Stimulated activated CD4-positive, alpha-beta T cell treated with anti-CD3 and anti-CD28 coated beads, Interleukin-1b, Interleukin-23, amount 100 ng/mL, for 4 hours (primary cell): ENCODE data around the gene PIK3R5.
"Not testable (repeated sequence)": the region's sequence is repeated elsewhere in the genome, so short reads cannot be mapped to it uniquely, and the experiment has no call there.

Experiments
- DNase-seq, 2 donors: peaks; one replicate each; pipeline ENCODE4 v3.0.0-alpha.2; 2020; ENCODE audit warnings: low read depth in 2 of 2

Gene PIK3R5

DNA sequence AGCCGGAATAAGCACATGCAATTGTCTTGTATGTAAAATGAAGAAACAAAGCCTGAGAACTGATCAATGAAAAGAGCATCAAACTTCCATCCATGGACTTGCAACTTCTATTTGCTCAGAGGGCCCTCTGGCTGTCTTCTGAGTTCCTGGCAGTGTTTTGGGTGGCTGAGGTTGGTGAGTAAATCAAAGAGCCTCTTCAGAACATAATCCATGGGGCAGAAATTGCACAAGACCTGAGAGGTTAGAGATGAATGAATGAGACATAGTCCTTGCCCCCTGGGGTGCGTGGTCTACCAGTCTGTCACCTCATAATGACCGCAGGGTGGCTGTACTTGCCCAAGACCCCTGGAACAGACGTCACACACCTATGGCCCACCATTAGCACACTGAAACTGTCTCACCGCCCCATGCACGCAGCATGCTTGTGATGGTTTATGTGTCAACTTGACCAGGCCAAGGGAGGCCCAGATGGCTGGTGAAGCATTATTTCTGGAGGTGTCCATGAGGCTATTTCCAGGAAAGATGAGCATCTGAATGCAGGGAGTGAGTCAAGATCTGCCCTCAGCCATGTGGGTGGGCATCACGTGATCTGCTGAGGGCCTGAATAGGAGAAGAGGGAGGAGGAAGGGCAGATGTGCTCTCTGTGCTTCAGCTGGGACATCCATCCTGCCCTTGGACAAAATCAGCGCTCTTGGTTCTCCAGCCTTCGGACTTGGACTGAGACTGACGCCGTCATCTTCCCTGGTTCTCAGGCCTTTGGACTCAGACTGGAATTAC is 106.3 kb downstream of the PIK3R5 start:
- DNase-seq, result no peak

DNA sequence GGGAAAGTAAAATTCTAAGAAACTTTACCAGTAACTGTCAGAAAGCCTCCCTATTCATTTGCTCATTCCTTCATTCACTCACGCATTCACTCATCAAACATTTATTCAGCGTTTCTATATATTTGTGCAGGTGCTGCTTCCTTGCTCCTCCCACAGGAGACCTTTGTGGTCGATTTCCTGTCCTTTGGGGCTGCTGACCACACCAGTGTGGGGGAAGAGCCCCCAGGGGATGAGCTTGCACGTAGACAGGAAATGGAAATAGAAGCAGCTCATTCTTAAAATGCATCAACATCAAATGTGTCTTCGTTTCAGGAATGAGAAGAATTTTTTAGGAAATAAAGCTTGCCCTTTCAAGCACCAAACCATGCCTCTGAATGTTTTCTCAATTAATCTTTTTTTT is 107.6 kb downstream of the PIK3R5 start:
- DNase-seq, result no peak

DNA sequence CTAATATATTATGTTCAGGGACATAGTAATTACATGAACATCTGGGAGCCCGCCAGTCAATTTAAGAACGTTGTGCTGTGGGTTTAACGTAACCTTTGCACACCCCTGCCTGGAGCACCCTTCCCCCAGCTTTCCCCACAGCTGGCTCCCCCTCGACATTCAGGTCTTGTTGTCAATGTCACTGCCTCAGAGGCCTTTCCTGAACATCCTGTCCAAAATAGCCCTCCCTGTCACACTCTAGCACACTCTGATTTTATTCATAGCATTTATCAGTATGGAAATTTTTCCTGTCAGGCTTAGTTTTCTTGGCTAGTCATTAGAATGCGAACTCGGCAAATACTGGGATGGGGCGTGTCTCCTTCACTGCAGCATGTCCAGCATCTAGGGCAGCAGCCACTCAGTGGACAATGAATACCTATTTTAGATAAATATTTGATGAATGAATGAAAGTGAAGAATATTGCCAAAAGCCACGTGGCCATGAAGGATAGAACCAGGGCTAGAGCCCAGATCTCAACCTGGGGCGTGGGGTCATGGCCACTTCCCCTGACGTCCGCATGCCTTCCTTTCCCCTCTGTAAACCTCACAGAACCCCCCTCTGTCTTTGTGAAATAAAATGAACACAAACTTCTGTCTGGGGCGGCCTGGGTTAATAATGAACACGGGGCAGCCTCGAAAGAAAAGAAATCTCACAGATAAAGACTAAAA is 108.5 kb downstream of the PIK3R5 start:
- no peak for DNase-seq

DNA sequence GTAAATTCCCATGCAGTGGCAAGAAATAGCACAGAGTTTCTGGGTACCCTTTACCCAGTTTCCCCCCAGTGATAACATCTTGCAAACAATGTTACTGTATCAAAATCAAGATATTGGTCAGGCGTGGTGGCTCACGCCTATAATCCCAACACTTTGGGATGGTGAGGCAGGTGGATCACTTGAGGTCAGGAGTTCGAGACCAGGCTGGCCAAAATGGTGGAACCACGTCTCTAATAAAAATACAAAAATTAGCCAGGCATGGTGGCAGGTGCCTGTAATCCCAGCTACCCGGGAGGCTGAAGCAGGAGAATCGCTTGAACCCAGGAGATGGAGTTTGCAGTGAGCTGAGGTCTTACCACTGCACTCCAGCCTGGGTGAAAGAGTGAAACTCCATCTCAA is 109.3 kb downstream of the PIK3R5 start:
- not testable (repeated sequence) for DNase-seq

DNA sequence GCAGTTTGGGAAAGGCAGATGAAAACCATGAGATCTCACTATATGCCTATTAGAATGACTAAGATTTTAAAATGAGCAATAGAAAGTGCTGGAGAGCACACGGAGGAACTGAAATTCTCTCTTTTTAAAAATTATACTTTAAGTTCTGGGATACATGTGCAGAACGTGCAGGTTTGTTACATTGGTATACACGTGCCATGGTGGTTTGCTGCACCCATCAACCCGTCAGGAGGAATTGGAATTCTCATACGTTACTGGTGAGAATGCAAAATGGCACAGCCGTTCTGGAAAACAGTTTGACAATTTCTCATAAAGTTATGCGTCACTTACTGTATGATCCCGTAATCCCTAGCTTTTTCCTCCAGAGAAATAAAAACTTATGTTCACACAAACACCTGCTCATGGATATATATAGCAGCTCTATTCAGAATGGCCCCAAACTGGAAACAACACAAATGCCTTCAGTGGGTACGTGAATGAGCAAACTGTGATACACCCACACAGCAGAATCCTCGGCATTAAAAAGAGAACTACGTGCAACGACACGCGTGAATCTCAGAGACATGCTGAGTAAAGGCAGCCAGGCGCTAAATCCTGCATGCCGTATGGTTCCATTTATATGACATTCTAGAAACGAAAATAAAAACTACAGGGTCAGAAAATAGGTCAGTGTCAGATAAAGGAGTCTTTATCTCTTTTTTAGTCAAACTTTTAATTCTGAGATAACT is 109.9 kb downstream of the PIK3R5 start:
- no peak for DNase-seq

DNA sequence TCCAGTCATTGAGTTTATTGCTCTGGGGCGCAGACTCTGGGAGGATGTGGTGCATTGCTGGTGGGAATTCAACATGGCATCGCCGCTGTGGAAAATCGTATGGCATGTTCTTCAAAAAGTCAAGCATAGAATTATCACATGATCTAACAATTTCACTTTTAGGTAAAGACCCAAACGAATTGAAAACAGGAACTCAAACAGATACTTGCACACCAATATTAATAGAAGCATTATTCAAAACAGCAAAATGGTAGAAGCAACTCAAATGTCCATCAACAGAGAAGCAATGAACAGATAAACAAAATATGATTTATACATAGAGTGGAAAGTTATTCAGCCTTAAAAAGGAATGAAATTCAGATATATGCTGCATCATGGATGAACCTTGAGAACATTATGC is 113.9 kb downstream of the PIK3R5 start:
- DNase-seq, result no peak

DNA sequence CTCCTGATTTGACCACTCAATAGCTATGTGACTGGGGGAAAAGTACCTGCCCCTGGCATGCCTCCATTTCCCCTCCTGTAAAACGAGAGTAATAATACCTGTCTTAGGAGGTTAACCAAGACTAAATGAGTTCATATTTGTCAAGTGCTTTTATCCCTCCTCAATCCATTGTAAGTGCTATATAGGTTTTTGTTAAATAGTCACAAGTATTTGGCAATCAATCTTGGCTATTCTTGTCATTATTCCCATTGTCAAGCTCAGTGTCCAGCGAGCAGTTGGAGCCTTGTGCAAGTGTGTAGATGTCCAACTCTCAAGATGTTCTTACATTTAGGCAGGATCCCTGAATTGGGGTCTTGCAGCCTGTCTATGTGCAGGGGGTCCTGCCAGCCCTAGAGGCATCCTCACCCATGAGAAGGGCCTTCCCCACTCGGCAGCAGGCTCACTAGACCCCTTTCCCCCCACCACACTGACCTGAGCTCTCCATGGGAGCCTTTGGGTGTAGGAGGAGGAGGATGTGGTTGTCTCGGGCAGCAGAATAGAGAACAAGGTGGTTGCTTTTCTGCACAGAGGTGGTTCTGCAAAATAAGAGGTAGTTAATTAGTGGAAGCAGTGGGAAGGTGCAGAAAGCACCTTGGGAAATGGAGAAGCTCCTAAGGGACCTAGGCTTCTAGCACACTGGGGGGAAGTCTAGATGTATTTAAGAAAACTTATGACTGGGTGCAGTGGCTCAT is 116.0 kb downstream of the PIK3R5 start:
- DNase-seq, result no peak

DNA sequence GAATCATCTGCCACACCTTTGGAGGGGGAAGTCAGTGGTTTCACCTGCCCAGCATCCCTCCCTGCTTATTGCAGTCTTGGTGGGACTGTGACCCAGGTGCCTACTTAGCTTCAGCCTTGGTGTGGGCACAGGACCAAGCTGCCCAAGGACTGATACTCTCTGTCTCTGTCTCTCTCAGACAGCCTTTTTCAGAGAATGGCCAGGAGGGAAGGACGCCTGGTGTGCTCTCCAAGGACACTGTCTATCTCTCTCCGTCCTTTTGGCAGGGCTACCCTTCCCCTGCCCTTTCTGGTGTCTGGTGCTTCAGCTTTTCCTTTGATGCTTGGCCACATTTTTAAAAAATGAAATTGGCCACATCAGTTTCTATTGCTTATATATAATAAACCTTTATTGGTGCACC is 117.6 kb downstream of the PIK3R5 start:
- DNase-seq, result no peak

DNA sequence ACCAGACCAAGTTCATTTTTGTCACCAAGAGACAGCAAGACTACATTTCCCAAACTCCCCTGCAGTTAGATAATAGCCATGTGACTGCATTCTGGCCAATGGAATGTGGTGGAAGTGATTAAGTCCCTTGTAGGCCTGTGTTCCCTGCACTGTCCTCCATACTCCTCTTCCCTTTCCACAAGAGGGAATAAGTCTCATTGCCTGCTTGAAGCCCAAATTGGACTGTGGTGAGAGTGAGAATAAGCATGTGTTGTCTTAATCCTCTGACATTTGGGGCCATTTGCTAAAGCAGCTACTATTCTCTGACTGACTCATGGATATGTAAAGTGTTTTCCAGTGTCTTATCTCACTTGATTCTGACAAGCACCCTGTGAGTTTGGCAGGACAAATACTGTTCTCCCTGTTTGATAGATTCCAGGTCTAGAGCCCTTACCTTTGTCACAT is 118.7 kb downstream of the PIK3R5 start:
- DNase-seq, result no peak

DNA sequence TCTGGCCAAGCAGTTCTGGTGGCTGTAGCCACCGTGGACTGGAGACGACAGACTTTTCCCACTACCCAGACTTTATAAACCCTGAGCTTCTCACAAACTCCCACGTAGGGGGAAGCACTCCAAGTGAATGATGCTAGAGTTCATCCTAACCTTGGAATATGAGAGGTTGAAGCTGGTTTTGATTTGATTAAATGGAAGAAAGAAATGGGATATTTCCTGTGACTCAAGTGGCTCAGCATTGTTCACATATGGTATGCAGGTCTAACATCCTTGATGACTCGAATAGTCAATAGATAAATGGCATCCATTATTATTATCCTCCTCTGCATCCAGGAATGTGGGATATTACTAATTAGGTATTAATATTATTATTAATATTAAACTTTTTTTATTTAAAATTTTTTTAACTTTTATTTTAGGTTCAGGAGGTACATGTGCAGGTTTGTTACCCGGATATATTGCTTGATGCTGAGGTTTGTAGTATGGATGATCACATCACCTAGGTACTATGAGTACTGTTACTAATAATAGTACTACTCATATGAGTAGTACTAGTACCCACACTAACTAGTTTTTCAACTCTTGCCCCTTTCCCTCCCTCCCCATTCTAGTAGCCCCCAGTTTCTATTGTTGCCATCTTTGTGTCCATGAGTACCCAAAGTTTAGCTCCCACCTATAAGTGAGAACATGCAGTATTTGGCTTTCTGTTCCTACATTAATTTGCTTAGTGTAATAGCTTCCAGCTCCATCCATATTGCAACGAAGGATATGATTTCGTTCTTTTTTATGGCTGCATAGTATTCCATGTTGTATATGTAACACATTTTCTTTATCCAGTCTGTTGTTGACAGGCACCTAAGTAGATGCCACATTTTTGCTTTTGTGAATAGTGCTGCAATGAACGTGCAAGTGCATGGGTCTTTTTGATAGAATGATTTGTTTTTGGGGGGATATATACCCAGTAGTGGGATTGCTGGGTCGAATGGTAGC is 121.0 kb downstream of the PIK3R5 start:
- no peak for DNase-seq

DNA sequence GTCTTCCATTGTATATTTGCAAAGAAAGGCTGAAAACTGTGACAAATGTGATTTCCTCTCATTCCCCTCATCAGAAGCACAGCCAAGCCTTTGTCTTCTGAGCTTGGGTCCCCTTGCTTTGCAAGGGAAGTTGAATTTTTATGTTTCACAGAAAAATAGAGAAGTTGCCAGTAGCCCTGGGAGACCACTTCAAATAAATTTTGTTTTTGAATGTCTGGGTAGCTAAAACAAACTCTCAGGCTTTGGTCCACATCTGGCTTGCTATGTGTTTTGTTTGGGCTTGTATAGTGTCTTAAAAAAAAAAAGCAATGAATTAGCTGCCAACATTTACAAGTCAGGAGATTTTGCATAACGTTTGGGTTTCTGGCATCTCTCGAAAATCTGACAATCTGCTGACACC is 122.2 kb downstream of the PIK3R5 start:
- DNase-seq, result no peak

DNA sequence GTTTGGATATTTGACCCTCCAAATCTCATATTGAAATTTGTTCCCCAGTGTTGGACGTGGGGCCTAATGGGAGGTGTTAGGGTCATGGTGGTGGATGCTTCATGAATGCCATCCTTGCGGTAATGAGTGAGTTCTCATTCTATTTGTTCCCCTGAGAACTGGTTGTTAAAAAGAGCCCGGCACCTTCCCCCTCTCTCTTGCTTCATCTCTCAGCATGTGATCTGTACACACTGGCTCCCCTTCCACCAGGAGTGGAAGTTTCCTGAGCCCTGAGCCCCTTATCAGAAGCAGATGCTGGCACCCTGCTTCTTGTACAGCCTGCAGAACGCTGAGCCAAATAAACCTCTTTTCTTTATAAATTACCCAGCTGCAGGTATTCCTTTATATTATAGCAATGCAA is 123.7 kb downstream of the PIK3R5 start:
- DNase-seq, result no peak

DNA sequence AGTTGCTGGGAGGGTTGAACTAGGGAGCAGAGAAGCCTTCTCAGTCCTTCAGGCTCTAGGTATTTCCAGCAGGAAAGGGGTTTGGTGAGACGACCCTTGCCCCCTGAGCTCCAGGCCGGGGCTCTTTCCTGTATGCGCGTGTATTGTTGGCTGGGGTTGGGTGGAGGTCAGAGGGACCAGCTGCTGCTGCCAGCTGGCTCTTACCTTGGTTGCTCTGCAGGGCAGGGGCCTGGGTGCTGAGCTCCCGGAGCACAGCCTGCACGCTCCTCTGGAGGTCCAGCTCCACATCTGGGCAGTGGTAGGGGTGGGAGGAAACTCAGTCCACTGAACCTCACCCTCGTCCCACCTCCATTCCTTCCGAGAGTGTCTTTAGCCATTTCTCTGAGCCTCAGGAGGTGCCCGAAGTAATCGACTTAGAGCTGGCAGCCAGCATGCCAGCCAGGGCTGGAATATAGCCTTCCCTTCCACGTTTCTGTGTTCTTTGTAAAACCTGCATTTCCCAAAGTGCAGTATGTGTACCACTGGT is 126.0 kb downstream of the PIK3R5 start:
- DNase-seq, result no peak

DNA sequence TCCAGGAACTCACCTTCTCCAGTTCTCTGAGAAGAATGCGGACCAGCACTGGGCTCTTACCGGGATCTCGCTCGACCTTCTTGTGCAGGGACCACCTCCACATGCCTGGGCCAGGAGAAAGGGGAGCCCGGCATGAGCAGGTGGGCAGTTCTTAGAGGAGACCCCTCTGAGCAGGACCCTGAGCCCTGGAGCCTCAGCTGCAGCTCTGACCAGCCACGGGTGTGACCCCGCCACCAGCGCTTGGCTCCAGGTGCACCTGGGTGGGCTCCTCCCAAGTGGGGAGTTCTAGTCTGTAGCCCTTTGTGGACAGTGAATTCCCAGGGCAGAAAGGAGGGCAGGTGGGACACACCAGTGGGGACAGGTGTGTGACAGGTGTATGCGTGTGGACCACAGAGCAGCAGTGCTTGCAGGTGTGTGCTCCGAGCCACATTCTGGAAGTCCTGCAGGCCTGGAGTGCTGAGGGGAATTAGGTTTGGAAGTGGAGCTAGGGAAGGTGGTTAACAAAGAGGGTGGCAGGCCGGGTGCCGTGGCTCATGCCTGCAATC is 126.9 kb downstream of the PIK3R5 start:
- DNase-seq, result no peak

DNA sequence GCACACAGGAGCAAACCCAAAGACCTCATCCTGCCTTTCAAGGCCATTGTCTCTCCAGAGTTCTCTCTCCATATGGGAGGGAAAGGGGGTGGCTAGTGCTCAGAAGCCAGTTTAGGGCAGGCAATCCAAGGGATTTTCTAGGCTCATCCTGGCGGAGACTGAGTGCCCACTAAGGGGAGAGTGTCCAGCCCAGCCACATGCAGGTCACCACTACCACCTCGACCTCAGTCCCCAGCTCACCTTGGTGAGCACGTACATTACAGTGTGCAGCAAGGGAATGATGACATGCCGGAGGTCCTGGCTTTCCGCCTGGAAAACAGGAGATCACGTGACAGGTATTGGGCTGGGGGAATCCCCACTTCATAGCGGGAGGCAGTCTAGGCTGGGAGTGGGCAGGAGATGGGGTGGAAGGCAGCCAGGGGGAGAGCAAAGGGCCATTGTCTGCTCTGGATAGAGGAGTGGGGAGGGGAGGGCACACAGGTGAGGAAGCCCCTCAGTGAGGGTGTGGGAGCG is 127.9 kb downstream of the PIK3R5 start:
- no peak for DNase-seq

DNA sequence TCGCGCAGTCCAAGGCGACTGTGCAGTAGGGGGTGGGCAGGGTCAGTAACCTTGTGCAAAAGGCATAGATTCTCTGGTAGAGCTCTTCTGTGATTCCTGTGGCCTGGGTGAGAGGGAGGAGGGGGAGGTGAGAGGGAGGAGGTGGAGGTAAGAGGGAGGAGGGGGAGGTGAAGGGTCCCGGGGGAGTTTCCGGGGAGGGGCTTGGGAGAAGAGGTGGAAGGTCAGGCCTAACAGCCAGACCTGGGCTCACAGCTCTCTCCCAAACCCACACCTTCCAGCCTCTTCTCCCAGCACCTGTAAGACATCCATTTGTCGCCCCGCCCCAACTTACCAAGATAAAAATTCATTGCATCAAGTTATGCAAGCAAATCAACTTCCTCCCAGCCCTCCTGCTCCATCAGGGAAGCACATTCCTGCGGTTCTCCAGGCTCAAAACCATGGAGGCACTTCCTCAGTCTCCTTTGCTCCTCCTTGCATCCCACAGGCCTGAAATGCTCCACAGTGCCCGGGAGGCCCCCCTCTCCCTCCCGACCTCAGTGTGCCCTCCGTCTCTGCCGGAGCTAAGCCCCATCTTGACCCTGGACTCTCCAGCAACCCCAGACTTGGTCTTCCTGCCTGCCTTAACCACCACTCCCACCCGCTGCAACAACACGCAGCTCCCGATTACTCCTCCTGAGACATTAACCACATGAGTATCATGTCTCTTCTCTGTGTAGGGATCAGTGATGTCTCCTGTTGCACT is 128.5 kb downstream of the PIK3R5 start:
- DNase-seq, result no peak

DNA sequence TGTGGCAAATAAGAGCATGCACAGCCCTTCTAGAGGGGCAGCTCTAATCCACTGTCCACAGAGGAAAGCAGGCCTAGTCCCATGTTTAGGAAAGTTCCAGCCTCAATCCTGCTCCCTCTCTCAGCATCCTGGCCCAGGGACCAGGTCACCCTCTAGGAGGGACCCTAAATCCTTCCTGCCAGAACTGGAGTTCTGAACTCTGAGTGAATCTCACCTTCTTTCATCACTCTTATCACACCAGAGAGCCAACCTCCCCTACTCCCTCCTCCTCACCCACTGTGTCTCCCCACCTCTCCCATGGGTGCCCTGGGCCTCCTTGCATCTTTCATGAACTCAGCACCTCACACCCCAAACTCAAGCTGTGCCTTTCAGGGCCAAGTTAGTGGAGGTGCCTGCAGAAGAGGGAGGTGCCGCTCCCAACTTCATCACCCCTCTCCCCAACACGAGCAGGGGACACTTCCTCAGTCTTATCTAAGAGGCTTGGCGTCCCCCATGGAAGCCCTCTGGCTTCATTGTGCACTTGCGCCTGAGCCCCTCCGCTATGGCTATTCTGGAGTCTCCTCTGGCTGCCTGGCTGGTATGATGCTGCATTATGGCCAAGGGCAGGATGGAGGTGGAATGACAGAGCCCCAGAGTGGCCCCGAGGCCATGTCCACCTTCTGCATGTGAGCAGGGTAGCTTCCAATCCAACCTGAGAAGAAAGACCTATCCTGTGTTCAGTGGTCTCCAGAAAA is 129.7 kb downstream of the PIK3R5 start:
- DNase-seq, result no peak

DNA sequence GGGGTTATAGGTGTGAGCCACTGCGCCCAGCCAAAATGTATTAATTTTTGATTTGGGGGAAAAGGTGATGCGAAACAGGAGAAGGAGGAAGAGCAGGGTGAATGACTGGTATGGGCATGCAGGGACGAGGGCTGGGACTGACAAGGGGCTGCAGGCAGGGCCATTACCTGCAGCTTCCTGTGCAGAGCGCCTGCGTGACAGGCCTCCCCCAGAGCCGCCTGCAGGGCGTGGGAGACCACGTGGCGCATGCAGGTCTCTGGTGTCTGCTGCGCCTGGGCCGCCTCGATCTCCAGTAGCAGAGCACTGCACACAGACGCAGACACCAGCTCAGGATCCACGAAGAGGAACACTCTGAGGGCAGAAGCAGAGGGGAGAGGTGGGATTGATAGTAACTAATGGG is 130.4 kb downstream of the PIK3R5 start:
- DNase-seq, result no peak
